GM19328 (cell line): ENCODE results near the gene GRHPR.

ENCODE experiments used
- ATAC-seq: cut with Tn5 transposase; IDR thresholded peaks from one replicate; pipeline ENCODE4 v1.9.1; 2021; ENCODE audit warnings: mild to moderate bottlenecking, moderate library complexity; ENCODE audit not compliant: unreplicated experiment

GRHPR gene

DNA sequence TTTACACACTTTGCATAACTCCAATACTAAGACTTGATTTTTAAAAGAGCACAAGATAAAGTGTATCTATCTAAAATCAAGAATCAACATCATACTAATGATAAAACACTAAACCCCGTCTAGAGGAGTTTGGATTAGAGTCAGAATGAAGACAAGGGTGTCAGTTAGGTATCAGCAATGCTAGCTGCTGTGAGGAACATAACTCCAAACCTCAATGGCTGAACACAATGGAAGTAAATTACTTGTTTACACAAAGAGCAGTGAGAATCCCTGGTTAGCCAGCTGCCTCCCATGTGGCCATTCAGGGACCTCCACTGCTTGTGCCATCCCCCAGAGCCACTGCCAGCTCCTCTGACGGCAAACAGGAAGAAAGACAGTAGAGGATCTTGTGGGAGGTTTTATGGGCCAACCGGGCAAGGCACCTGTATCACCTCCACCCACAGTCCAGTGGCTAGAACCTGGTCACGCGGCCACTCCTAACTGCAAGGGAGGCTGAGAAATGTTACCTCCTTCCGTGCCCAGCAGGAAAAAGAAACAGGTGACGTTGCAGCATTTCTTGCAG lies 24.0 kb upstream of the GRHPR start:
- ATAC-seq: no peak

DNA sequence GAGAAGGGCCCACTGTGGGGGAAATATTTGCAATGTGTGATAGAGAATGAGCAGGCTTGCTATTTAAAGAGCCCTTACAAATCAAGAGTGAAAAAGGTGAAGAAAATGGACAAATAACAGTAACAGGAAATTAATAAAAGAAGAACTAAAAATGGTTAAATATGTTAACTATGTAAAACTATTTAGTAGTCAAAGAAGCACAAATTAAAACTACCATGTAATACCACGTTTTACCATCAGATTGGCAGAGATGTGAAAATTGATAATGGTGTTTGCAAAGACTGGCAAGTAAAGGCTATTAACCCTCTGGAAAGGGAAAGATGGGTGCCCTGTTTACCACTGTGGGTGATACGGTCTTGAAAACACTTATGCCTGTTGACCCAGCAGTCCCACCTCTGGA lies 23.2 kb upstream of the GRHPR start:
- no peak for ATAC-seq

DNA sequence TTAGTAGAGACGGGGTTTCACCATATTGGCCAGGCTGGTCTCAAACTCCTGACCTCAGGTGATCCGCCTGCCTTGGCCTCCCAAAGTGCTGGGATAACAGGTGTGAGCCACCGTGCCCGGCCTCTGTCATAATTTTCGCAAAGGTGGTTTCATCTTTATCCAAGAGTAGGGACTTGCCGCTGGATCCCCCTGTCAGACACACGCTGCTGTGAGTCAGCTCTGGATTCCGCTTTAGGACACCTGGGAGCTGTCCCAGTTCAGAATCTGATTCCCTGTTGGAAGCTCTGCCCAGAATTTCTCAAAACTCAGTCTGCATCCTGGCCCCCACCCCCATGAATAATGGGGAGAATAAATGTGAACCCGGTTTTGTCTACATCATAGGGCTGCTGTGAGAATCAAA lies 17.9 kb upstream of the GRHPR start:
- ATAC-seq: no peak

DNA sequence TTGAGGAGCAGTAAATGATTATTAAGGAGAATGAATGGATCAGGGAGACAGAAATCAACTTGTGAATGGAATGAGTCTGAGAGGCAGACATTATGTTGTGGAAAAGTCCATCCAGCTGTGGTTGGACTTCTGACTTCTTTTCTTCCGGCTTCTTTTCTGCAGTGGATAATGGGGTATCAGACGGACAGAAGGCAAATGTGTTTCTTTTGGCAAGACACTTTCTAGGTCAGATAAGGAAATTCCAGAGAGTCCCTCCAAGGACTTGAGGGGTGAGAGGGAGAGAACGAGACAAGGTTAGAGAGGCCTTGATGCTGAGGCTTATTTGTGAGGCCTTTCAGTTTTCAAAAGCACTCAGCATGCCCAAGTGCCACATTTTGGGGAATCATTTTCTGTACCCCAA lies 17.1 kb upstream of the GRHPR start:
- ATAC-seq: no peak

DNA sequence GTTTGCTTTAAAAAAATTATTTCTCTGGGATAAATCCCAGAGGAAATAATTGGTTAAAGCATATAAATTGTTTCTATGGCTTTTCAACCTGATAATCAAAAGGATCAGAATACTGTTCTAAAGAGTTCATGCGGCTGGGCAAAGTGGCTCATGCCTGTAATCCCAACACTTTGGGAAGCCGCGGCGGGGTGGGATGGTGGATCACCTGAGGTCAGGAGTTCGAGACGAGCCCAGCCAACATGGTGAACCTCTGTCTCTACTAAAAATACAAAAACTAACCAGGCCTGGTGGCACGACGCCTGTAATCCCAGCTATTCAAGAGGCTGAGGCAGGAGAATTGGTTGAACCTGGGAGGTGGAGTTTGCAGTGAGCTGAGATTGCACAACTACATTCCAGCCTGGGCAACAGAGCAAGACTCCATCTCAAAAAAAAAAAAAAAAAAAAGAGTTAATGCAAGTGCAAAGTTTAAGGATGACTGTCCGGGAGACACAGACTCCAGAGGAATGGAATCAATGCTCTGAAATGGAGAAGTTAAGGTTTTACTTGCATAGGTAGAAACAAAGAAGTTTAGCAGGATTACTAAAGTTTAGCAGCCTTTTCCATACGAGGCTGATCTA lies 16.6 kb upstream of the GRHPR start:
- ATAC-seq: no peak

DNA sequence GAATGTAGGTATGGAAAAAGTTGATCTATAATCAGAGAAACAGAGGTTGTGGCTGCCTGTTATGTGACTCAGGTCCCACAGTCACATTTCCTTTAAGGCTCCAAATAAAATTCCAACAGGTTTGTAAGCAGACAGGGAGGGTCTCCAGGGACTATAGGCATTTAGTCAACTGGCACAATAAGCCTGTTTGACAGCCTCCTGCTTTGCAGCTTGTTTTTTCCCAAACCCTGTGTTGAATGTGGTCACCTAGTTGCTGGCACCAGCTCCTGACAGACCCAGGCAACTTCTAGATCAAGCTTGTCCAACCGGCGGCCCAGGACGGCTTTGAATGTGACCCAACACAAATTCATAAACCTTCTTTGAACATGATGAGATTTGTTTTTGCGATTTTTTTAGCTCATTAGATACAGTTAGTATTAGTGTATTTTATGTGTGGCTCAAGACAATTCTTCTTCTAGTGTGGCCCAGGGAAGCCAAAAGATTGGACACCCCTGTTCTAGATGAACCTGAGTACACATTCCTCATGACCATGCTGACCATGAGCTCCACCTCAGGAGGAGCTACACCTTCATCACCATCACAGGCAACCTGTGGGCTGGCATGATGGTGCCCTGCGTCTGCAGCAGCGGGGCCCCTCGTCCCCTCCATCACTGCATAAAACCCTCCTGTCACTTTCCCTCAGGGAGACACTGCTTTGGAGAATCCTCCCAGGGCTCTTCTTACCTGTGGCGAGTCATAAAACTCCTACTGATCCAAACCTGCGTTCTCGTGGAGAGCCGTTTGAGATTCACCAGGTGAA lies 15.7 kb upstream of the GRHPR start:
- ATAC-seq: no peak

DNA sequence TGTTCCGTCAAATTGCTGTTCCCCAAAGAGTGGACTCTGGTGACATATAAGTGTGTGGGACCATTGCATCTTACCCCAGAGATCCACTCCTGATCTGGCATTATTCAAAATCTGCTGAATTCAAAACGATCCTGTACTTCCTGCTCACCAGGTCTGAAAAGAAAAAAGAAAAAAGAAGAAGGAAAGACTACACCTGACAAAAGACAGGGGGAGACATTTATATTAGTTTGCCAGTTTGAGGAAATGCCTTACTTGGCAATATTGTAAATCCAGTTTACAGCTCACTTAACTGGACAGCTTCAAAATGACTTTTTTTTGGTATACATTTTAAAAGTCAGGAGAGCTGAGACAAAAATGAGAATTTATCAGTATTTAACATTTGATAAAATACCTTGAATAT lies 15.0 kb upstream of the GRHPR start:
- ATAC-seq: no peak

DNA sequence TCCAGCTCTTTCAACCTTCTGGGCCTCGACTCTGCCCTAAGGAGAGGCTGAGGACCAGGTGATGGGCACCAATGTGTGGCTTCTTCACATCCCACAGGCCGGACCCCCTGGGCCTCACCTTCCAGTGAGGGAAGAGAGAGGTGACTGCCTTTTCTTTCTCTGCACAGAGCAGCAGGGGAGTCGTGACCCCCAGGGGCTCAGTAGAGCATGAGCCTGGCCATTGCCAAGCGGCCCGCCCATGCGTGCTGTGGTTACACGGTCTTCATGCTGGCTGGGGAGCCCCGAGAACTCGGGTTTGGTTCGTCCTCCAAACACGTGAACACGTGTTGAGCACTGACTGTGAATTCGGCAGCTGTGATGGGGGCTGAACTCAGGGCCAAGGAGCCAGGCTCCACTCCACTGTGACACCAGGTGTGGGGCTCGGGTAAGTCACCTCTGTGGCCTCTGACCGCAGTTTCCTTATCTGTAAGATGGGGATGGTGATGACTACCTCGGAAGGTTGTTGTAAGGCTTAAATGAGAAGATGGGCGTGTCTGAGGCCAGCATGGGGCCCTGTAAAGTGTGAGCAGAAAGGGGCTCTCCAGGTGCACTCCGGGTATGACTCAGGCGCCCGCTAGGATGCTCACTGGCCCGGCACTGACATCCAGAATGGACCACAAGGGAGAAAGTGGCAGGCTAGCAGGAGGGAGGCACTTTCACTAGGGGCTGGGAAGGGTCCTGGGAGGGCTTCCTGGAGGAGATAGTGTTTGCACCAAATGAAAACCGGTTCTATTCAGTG lies 13.4 kb upstream of the GRHPR start:
- peak; percentile 89 for ATAC-seq

DNA sequence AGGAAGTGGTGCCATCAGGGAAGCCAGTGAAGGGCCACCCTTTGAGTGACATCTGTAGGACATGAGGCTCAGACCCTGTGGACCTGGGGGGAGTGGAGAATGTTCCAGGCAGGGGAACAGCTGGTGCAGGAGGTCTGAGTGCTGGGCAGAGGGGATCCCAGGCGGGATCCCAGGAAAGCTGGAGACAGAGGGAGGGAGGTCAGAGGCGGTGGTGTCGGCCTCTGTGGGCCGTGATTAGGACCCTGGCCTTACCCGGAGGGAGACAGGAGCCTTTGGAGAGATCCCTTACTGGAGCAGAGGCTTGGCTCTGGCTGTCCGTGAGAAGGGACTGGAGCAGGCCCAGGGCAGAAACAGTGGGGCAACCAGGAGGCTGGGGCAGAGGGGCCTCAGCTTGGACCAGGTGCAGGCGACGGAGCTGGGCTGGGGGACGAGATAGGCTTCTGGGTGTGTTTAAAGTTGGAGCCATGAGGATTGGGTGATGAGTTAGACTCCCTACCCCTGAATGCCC lies 12.1 kb upstream of the GRHPR start:
- ATAC-seq: no peak

DNA sequence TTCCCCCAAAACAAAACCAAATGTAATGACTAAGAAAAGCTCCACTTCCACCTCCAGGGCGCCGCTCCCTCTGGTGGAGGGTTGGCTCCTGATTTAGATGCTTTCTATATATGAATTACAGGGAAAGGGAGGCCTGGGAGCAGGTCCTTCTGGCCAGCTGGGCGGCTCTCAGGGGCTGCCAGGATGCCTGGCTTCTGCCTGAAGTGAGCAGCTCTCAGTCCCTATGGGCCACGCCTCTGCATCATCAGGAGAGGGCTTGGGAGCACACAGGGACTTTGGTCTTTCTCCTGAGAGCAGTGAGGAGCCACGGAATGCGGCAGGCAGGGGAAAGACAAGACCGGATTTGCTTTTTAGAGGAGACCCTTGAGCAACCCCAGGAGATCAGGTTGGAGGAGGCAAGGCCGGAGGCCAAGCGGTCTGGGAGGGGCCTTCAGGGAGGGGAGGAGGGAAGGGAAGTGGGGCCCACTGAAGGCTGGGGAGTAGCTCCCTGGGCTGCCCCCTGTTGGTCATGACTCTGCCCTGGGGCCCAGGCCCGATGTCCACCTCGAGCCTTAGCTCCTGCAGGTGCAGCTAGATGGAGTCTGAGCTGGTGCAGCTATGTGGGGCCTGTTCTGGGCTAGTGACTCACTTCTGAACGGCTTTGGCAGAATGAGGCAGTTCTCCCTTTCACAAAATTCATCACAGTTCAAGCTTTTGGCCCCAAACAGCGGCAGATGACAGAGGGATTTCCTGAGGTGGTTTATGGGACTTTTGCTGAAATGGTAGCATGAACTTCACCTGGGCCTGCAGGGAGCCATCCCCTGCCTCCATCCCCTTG lies 11.3 kb upstream of the GRHPR start:
- ATAC-seq: no peak

DNA sequence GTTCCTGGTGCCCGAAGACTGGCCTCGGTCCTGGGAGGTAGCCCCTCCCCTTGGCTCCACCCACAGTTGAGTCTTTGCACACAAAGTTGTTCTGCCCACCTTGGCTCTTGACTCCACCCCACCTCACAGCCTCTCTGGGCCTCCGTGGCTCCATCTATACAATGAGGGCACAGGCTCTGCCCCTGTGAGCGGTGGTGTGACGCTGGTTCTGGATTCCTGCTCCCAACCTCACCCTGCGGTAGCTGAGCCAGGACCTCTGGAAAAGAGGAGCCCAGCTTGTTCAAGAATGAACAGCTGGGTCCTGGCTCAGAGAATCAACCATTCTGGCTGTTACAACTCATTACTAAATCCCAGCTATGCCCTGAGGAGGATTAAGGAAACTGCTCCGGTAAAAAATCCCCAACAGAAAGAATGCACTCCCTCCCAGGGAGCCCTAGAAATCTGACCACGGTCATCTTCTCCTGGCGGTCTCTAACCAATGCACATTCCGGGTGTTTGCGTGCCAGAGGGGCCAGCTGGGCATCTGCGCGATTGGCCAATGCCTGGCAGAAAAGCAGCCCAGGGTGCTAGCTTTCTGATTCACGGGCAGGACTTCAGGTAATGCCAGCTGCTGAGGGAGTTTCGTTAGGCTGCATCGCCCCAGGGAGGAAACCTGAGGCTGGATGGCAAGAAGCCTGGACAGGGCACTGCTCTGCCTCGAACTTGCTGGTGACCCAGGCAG lies 9.9 kb upstream of the GRHPR start:
- no peak for ATAC-seq

DNA sequence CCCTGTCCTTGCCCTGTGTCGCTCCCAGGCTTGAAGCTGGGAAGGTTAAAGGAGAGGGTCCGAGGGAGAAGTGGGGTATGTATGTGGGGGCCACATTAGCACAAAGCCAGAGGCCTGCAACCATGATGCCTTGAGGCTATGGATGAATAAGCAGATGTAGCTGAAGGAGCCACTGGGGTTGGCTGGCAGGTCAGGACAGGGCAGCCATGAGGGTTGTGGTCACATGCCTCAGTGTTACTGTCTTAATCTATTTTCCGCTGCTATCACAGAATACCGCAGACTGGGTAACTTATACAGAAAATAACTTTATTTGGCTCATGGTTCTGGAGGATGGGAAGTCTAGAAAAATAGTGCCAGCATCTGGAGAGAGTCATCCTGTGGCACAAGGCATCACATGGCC lies 9.2 kb upstream of the GRHPR start:
- no peak for ATAC-seq

DNA sequence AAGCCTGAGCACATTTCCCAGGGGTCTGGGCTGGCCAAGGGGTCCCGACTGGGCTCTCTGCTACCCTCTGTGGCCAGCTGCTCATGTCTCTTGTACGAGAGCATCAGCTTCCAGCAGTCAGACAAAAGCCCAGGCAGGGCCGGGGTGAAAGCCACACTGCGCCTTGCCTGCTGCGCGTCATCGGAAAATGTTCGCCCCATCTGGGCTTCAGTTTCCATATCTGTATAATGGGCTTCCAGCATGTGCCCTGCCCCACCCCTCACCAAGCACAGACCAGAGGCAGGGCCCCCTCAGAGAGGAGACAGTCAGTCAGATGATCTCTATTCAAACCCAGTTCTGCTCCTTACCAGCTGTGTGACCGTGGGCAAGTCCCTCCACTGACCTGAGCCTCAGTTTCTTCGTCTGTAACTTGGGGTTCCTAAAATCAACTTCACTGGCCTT lies 8.0 kb upstream of the GRHPR start:
- no peak for ATAC-seq

DNA sequence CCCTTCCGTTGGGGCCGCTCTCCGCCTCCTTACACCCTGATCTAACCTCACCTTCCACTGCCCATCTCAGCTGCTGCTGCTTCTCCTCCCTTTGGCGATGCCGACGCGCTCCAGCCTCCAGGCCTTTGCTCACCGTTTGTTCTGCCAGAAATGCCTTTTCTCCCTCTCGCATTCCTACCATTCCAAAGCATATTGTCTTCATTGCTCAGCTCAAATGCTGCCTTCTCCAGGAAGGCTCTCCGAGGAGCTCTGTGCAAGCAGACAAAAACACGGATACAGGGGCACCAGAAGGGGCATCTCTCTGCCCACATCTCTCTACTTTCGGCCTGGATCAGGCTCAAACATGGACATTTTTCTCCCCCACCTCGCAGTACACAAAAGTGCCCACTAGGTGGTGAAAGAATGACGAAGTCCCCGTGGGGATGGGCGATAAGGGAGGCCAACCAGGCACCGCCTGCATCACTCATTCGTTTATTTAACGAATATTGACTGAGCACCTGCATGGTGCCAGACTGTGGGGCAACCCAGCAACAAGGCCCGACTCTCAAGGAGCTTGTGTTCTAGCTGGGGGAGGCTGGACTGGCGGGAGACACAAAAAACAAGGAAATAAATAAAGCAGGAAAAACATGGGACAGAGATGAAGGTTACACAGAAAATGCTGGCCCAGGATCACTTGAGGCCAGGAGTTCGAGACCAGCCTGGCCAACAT lies 7.3 kb upstream of the GRHPR start:
- no peak for ATAC-seq

DNA sequence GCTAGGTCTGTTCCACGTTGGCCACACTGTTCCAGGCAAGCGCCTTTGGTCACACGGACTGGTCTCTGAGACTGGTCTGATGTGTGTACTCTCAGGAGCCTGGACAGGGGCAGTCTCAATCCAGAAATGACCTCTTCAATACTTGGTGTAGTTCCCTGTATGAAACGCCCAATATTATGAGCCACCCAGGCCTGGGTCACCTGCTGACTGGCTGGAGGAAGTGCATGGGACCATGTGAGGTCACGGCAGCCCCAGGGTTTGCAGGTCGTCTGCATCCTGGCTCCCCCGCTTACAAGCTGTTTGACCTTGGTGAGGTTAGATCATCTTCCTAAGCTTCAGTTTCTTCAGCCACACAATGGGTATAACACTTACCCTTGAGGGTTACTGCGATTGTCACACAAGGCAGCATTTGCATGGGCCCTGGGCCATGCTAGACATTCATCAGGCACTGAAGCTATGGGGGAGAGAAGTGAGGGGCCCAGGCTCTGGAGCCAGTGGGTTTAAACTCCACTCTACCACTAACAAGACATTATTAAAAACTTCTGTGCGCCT lies 5.2 kb upstream of the GRHPR start:
- ATAC-seq: no peak

DNA sequence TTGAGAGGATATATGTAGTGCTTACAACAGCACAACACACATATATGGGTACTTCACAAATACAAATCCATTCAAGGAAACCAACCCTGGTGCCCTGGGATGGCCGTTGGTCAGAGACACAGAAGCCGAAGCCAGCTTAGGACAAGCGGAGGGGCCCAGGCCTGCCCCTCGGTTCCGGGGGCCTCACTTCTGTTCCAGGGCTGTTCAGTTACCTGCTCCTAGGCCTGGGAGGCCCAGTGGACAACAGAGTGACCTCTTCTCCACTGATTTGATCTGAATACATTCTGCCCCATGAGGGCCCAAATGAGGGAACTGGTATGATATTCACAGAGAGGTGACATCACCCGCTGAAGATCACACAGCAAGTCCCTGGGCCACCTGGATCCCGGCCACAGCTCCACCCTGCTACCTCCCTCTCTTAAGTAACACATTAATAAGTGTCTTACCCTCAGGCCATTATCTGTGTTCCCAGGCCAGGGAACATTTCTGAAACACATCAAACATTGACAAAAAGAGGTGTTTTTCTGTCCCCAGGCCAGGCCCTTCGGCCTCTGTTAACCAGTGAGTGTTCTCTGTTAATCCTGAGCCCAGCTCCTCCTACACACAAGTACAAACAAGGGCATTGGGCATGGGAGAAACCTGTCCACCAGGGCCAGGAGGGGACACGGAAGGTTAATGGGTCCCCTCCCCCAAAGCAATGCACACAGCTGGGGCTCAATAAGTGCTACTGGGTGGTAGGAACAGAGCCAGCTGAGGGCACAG lies 4.5 kb upstream of the GRHPR start:
- no peak for ATAC-seq

DNA sequence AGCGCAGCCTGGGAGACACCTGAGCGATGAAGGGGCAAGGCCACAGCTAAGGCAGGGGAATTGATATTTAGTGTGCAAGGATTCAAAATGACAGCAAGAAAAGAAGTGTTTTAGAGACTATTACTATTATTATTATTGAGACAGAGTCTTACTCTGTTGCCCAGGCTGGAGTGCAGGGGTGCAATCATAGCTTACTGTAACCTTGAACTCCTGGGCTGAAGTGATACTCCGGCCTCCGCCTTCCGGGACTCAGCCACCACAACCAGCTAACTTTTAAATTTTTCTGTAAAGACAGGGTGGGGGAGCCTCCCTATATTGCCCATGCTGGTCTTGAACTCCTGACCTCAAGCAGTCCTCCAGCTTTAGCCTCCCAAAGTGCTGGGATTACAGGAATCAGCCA lies 3.3 kb upstream of the GRHPR start:
- ATAC-seq: no peak
